ENCODE measurements around the gene PRKRIP1.

DNA sequence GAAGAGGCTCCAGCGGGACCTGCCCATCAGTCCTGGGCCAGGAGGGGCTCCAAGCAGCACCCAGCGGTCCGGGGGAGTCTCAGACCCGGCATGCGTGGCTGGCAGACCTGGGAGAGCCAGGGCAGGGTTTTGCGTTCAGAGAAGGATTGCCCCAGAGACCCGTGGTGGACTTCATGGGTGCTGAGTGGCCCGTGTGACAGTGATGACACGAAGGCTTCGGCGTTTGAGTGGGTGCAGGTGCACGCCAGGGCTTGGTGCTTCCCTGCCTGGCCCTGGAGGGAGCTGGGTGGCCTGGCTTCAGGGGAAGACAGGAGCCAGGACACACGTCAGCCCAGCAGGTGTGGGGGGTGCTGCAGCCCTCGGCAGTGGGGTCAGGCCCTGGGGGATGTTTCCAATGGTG is 51.1 kb downstream of the PRKRIP1 start:
- TF ChIP-seq, protein P1, sequence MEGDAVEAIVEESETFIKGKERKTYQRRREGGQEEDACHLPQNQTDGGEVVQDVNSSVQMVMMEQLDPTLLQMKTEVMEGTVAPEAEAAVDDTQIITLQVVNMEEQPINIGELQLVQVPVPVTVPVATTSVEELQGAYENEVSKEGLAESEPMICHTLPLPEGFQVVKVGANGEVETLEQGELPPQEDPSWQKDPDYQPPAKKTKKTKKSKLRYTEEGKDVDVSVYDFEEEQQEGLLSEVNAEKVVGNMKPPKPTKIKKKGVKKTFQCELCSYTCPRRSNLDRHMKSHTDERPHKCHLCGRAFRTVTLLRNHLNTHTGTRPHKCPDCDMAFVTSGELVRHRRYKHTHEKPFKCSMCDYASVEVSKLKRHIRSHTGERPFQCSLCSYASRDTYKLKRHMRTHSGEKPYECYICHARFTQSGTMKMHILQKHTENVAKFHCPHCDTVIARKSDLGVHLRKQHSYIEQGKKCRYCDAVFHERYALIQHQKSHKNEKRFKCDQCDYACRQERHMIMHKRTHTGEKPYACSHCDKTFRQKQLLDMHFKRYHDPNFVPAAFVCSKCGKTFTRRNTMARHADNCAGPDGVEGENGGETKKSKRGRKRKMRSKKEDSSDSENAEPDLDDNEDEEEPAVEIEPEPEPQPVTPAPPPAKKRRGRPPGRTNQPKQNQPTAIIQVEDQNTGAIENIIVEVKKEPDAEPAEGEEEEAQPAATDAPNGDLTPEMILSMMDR (IDR thresholded peaks at IDR 0.05): no peak
- TF ChIP-seq POLR2A (IDR thresholded peaks at IDR 0.05): no peak
